Subcutaneous abdominal adipose tissue (tissue), 5 donors: Measurements from ENCODE around the gene HDAC2.
"Not testable (repeated sequence)": the region's sequence is repeated elsewhere in the genome, so short reads cannot be mapped to it uniquely, and the experiment has no call there.

ENCODE experiments used
- H3K27ac ChIP-seq: one replicate; pipeline ENCODE4 v1.7.0; 2013; ENCODE audit warnings: low read depth, mild to moderate bottlenecking, inconsistent platforms, low read length, moderate library complexity
- H3K27me3 ChIP-seq, 5 donors: one replicate each; pipeline ENCODE4 v1.7.0; 2013; ENCODE audit warnings: low read length in 5 of 5, inconsistent platforms in 1 of 5; ENCODE audit not compliant: control insufficient read depth in 5 of 5, insufficient read depth in 4 of 5
- H3K36me3 ChIP-seq, 5 donors: one replicate each; pipeline ENCODE4 v1.7.0; 2013; ENCODE audit warnings: low read length in 5 of 5; ENCODE audit not compliant: control insufficient read depth in 5 of 5, insufficient read depth in 5 of 5
- H3K4me1 ChIP-seq, 5 donors: one replicate each; pipeline ENCODE4 v1.7.0; 2013; ENCODE audit warnings: low read length in 5 of 5, mild to moderate bottlenecking in 3 of 5, moderate library complexity in 1 of 5; ENCODE audit not compliant: control insufficient read depth in 5 of 5, insufficient read depth in 5 of 5
- H3K4me3 ChIP-seq, 5 donors: one replicate each; pipeline ENCODE4 v1.7.0; 2013; ENCODE audit warnings: low read length in 5 of 5, low read depth in 1 of 5
- H3K9ac ChIP-seq, 5 donors: one replicate each; pipeline ENCODE4 v1.7.0; 2013; ENCODE audit warnings: low read length in 5 of 5, mild to moderate bottlenecking in 4 of 5, moderate library complexity in 3 of 5
- H3K9me3 ChIP-seq, 5 donors: one replicate each; pipeline ENCODE4 v1.7.0; 2013; ENCODE audit warnings: low read length in 5 of 5; ENCODE audit not compliant: control insufficient read depth in 5 of 5
- donor health status: healthy.
- donor health status: healthy.
- donor health status: healthy.
- donor health status: healthy.
- donor health status: healthy.

The HDAC2 gene

GRCh38 chr6:113953346-113953745, 17.6 kb downstream of the HDAC2 start:
- no peaks in the 10 kb centered on the region for H3K27me3 ChIP-seq
- peaks cover 7 to 46% (median 20%) of the 10 kb centered on the region in 5 donors for H3K36me3 ChIP-seq
- H3K9me3 ChIP-seq, result no peaks in the 10 kb centered on the region
- H3K4me1 ChIP-seq, result no peaks in the 10 kb centered on the region
- no peak overlapping the region for H3K4me3 ChIP-seq
- no peak overlapping the region for H3K9ac ChIP-seq
- H3K27ac ChIP-seq, result no peak overlapping the region

- Histone ChIP-seq H3K9ac (no peak overlapping the region), H3K36me3 (peaks cover 14 to 45% (median 34%) of the 10 kb centered on the region in 5 donors), H3K4me1 (no peaks in the 10 kb centered on the region), H3K27me3 (no peaks in the 10 kb centered on the region), H3K27ac (no peak overlapping the region), H3K4me3 (no peak overlapping the region), H3K9me3 (no peaks in the 10 kb centered on the region)
Measured at GRCh38 chr6:113949499-113949898, 21.4 kb downstream of the HDAC2 start.

DNA sequence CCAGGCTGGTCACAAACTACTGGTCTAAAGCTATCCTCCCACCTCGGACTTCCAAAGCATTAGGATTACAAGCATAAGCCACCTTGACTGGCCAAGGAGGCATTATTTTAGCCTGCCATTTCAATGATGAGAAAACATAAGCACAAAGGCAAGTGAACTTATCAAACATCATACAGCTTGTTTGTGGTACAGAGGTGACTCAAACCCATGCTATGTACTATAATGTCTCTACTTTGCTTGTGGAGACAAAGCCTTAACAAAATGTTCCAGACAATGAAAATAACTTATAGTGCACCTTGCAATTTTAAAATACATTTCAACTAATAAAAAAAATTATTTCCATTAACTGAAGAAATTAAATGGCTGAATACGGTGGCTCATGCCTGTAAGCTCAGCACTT, 26.2 kb downstream of the HDAC2 start:
- no peaks in the 10 kb centered on the region for H3K27me3 ChIP-seq
- no peak overlapping the region for H3K9ac ChIP-seq
- no peak overlapping the region for H3K27ac ChIP-seq
- H3K9me3 ChIP-seq, result no peaks in the 10 kb centered on the region
- no peak overlapping the region for H3K4me3 ChIP-seq
- no peaks in the 10 kb centered on the region for H3K4me1 ChIP-seq
- H3K36me3 ChIP-seq, result peaks cover 29 to 62% (median 55%) of the 10 kb centered on the region in 5 donors

- Histone ChIP-seq H3K36me3 (peaks cover 21 to 52% (median 49%) of the 10 kb centered on the region in 5 donors), H3K9me3 (no peaks in the 10 kb centered on the region), H3K9ac (no peak overlapping the region), H3K27ac (no peak overlapping the region), H3K4me3 (no peak overlapping the region), H3K4me1 (peaks cover 0 to 4% (median 0%) of the 10 kb centered on the region in 5 donors), H3K27me3 (no peaks in the 10 kb centered on the region)
Measured at GRCh38 chr6:113939825-113940224, 31.1 kb downstream of the HDAC2 start.

DNA sequence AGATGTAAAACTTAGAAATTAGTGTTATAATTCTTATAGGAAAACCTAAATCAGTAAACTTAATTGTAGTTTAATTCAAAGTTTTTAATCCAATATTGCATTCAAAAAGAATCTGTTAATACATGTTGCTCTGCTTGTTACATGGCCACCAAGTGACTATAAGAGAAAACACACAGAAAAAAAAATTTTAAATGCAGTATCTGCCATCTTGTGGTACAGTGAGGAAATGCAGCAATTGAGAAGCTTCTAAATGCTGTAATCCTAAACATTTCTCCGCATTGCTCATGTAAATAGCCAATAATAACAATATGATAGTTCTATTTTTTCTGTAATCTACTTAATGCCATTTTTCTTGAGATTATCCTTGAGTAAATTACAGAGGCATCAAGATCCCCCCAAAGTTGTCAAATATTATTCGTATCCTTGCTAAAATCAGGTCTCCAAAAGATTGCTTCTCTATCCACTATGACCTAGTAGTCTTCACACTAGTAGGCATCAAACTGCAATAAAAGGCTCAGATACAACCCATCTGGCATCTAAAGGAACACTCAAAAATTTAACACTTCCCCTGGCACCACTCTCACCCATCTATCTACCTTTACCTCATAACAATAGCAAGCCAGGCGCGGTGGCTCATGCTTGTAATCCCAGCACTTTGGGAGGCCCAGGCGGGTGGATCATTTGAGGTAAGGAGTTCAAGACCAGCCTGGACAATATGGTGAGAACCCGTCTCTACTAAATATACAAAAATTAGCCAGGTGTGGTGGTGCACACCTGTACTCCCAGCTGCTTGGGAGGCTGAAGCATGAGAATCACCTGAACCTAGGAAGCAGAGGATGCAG, 34.6 kb downstream of the HDAC2 start:
- no peak overlapping the region for H3K9ac ChIP-seq
- H3K4me1 ChIP-seq, result peaks cover 0 to 4% (median 0%) of the 10 kb centered on the region in 5 donors
- H3K27me3 ChIP-seq, result no peaks in the 10 kb centered on the region
- H3K27ac ChIP-seq, result no peak overlapping the region
- no peak overlapping the region for H3K4me3 ChIP-seq
- peaks cover 1 to 28% (median 22%) of the 10 kb centered on the region in 5 donors for H3K36me3 ChIP-seq
- H3K9me3 ChIP-seq, result no peaks in the 10 kb centered on the region

GRCh38 chr6:113934101-113934500, 36.8 kb downstream of the HDAC2 start:
- no peaks in the 10 kb centered on the region for H3K27me3 ChIP-seq

DNA sequence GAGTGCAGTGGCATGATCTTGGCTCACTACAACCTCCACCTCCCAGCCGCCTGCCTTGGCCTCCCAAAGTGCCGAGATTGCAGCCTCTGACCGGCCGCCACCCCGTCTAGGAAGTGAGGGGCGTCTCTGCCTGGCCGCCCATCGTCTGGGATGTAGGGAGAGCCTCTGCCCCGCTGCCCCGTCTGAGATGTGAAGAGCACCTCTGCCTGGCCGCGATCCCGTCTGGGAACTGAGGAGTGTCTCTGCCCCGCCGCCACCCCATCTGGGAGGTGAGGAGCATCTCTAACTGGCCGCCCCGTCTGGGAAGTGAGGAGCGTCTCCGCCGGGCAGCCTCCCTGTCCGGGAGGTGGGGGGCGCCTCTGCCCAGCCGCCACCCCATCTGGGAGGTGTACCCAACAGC, 39.0 kb downstream of the HDAC2 start:
- H3K27me3 ChIP-seq, H3K4me3 ChIP-seq, H3K4me1 ChIP-seq, H3K9ac ChIP-seq, H3K36me3 ChIP-seq, H3K27ac ChIP-seq: not testable (repeated sequence)
- peaks cover 0 to 12% (median 0%) of the 10 kb centered on the region in 5 donors for H3K9me3 ChIP-seq

More at GRCh38 chr6:113934101-113934500, 36.8 kb downstream of the HDAC2 start:
- Histone ChIP-seq H3K9ac (no peak overlapping the region), H3K9me3 (peaks cover 0 to 7% (median 0%) of the 10 kb centered on the region in 5 donors), H3K4me3 (no peak overlapping the region), H3K27ac (no peak overlapping the region), H3K36me3 (peaks cover 0 to 9% (median 5%) of the 10 kb centered on the region in 5 donors), H3K4me1 (peaks cover 0 to 4% (median 0%) of the 10 kb centered on the region in 5 donors)

DNA sequence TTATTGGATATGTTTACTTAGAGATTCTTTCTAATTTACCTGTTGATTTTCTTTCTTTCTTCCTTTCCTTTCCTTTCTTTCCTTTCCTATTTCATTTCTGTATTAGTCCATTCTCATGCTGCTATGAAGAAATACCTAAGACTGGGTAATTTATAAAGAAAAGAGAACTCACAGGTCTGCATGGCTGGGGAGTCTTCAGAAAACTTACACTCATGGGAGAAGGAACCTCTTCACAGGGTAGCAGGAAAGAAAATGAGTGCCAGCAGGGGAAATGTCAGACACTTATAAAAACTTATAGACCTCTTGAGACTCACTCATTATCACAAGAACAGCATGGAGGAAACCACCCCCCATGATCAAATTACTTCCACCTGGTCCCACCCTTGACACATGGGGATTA, 40.8 kb downstream of the HDAC2 start:
- H3K9ac ChIP-seq, result no peak overlapping the region
- peaks cover 0 to 12% (median 0%) of the 10 kb centered on the region in 5 donors for H3K9me3 ChIP-seq
- no peak overlapping the region for H3K4me3 ChIP-seq
- H3K27ac ChIP-seq, result no peak overlapping the region
- no peaks in the 10 kb centered on the region for H3K4me1 ChIP-seq
- no peaks in the 10 kb centered on the region for H3K36me3 ChIP-seq
- no peaks in the 10 kb centered on the region for H3K27me3 ChIP-seq

GRCh38 chr6:113927001-113927400, 43.9 kb downstream of the HDAC2 start:
- H3K4me1 ChIP-seq, result peaks cover 0 to 11% (median 3%) of the 10 kb centered on the region in 5 donors
- H3K4me3 ChIP-seq, result no peak overlapping the region
- no peak overlapping the region for H3K9ac ChIP-seq
- H3K27me3 ChIP-seq, result no peaks in the 10 kb centered on the region
- no peaks in the 10 kb centered on the region for H3K36me3 ChIP-seq
- H3K27ac ChIP-seq, result no peak overlapping the region
- peaks cover 0 to 12% (median 0%) of the 10 kb centered on the region in 5 donors for H3K9me3 ChIP-seq

DNA sequence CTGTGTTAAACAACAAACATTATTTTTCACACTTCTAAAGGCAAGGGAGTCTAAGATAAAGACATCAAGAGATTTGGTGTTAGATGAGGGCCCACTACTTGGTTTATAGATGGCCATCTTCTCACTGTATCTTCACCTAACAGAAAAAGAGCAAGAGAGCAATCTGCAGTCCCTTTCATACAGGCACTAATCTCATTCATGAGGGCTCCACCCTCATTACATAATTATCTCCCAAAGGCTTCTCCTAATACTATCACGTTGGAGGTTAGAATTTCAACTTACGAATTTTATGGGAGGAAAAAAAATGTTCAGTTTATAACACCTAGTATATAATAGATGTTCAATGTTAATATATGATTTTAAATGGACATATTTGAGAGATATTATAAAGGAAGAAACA, 45.6 kb downstream of the HDAC2 start:
- Histone ChIP-seq H3K36me3 (no peaks in the 10 kb centered on the region), H3K4me3 (no peak overlapping the region), H3K9me3 (peaks cover 0 to 12% (median 0%) of the 10 kb centered on the region in 5 donors), H3K27me3 (no peaks in the 10 kb centered on the region), H3K27ac (no peak overlapping the region), H3K4me1 (peaks cover 0 to 24% (median 6%) of the 10 kb centered on the region in 5 donors), H3K9ac (no peak overlapping the region)
